ENCODE results near the gene ZNF282.

- TF ChIP-seq POLR2A (IDR thresholded peaks at IDR 0.05; ENCODE audit: low read length) = no peak
- TF ChIP-seq GATA1 (IDR thresholded peaks at IDR 0.05; ENCODE audit: low read depth, low read length) = no peak
Observed at GRCh38 chr7:149245244-149245643, 49.9 kb downstream of the ZNF282 start.
